Brain microvascular endothelial cell (primary cell): Measurements from ENCODE around the gene PDZK1.

Experiments
- DNase-seq: peaks from one replicate; pipeline ENCODE4 v3.0.0-alpha.2; 2020
- H3K27ac ChIP-seq: fragments of 250-450 bp; sonication (Bioruptor Pico); 2 replicates; pipeline ENCODE4 v1.5.1; 2020; ENCODE audit warnings: mild to moderate bottlenecking, moderate library complexity
- H3K27me3 ChIP-seq: fragments of 250-450 bp; sonication (Bioruptor Pico); replicated peaks from 2 replicates; pipeline ENCODE4 v1.5.1; 2020; ENCODE audit warnings: mild to moderate bottlenecking
- H3K36me3 ChIP-seq: fragments of 250-450 bp; sonication (Bioruptor Pico); replicated peaks from 2 replicates; pipeline ENCODE4 v1.5.1; 2020; ENCODE audit warnings: mild to moderate bottlenecking
- H3K4me3 ChIP-seq: 2 replicates; pipeline ENCODE4 v1.5.1; 2011; ENCODE audit warnings: low read depth, mild to moderate bottlenecking, control low read depth, low read length, moderate library complexity
- CTCF ChIP-seq: IDR thresholded peaks from 2 replicates; pipeline ENCODE4 v1.5.1; 2011; ENCODE audit warnings: low read depth, mild to moderate bottlenecking, moderate library complexity, low read length, control low read depth, inconsistent platforms; ENCODE audit errors: missing control alignments
- in situ Hi-C: cut with HindIII; loops from 2 replicates; pipeline ENCODE4 v1.10.0; 2017; ENCODE audit warnings: low sequenced_read_pairs, low pct_ligation_motif_present

PDZK1 gene

GRCh38 chr1:145714524-145715111, 7.5 kb upstream of the PDZK1 start:
- Histone ChIP-seq H3K27ac (no peak overlapping the region), H3K27me3 (no peaks in the 10 kb centered on the region), H3K4me3 (no peak overlapping the region), H3K36me3 (no peaks in the 10 kb centered on the region)
- no peak for TF ChIP-seq CTCF
- in situ Hi-C loops: no loop called here
- no peak for DNase-seq

GRCh38 chr1:145711213-145711651, 4.1 kb upstream of the PDZK1 start:
- Histone ChIP-seq H3K36me3 (no peaks in the 10 kb centered on the region), H3K27ac (no peak overlapping the region), H3K27me3 (no peaks in the 10 kb centered on the region), H3K4me3 (no peak overlapping the region)
- in situ Hi-C loops: no loop called here
- TF ChIP-seq CTCF: no peak
- DNase-seq: no peak

GRCh38 chr1:145710291-145711027, 3.3 kb upstream of the PDZK1 start:
- H3K4me3 ChIP-seq: no peak overlapping the region
- no peak overlapping the region for H3K27ac ChIP-seq
- TF ChIP-seq CTCF: no peak
- no peaks in the 10 kb centered on the region for H3K36me3 ChIP-seq
- no peak for DNase-seq
- H3K27me3 ChIP-seq: no peaks in the 10 kb centered on the region
- in situ Hi-C loops: no loop called here

GRCh38 chr1:145708063-145708462, 895 bp upstream of the PDZK1 start:
- no peaks in the 10 kb centered on the region for H3K36me3 ChIP-seq
- DNase-seq: no peak
- TF ChIP-seq CTCF: no peak
- in situ Hi-C loops: no loop called here
- H3K27me3 ChIP-seq: no peaks in the 10 kb centered on the region
- no peak overlapping the region for H3K27ac ChIP-seq
- no peak overlapping the region for H3K4me3 ChIP-seq

- DNase-seq: peak; percentile 51
- in situ Hi-C loops: no loop called here
- Histone ChIP-seq H3K36me3 (no peaks in the 10 kb centered on the region), H3K4me3 (no peak overlapping the region), H3K27me3 (no peaks in the 10 kb centered on the region), H3K27ac (no peak overlapping the region)
- no peak for TF ChIP-seq CTCF
Observed at GRCh38 chr1:145706086-145706664, 993 bp downstream of the PDZK1 start.
